ENCODE measurements around the gene LLCFC1.
"Not testable (repeated sequence)": the region's sequence is repeated elsewhere in the genome, so short reads cannot be mapped to it uniquely, and the experiment has no call there.

Gene LLCFC1

DNA sequence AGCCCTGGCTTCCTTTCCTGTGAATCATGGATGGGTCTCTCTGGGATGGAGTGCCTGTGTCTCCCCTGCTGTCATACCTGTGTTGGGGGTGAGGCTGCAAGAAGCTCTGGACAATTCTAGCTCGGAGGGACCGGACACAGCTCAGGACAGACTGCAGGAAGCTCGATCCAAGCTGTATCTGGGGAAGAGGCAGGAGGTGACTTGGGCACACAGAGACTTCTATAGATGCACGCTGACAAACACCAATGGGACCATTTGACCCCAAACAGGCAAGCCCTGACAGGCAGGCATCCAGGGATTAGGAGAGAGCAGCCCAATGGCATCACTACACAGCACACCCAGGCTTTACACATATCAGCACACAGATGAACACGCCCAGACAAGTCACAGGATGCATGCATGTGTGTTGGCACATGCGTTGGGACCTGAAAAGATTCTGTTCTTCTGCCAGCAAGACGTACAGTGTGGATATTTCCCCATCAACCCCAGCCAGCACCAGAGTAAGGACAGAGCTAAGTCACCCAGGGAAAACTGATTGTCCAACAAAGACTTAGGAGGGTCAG, 4.5 kb downstream of the LLCFC1 start:
- no peak for DNase-seq (ENCODE audit: low read depth in 2 of 2)

GRCh38 chr7:142945001-142945400, 5.7 kb downstream of the LLCFC1 start:
- no peak for DNase-seq (ENCODE audit: low read depth in 2 of 2)

DNA sequence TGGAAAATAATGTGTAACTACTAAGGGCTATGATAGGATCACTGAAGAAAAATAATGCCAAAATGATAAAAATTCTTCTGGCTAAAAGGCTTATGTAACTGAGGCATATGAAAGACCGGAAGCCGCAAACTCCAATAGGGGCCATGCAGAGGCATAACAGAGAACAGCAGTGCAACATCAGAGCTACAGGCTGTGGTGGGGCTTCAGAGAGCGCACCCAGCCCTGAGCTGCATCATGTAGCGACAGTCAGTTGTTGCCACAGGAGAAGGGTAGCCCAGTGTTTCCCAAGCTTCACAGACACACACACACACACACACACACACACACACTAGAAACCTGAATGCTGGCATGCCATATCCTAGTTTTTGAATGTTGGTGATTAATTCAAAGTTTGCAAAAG, 9.3 kb downstream of the LLCFC1 start:
- no peak for DNase-seq (ENCODE audit: low read depth in 2 of 2)

- DNase-seq (ENCODE audit: low read depth in 2 of 2) = no peak
Measured at GRCh38 chr7:142950235-142950634, 11.0 kb downstream of the LLCFC1 start.

GRCh38 chr7:142954680-142955268, 15.5 kb downstream of the LLCFC1 start:
- no peak for DNase-seq (ENCODE audit: low read depth in 2 of 2)

- no peak for DNase-seq (ENCODE audit: low read depth in 2 of 2)
Measured at GRCh38 chr7:142956951-142957623, 17.8 kb downstream of the LLCFC1 start.

GRCh38 chr7:142957723-142958122, 18.4 kb downstream of the LLCFC1 start:
- no peak for DNase-seq (ENCODE audit: low read depth in 2 of 2)

- DNase-seq (ENCODE audit: low read depth in 2 of 2) = no peak
Measured at GRCh38 chr7:142959202-142959601, 19.9 kb downstream of the LLCFC1 start.

DNA sequence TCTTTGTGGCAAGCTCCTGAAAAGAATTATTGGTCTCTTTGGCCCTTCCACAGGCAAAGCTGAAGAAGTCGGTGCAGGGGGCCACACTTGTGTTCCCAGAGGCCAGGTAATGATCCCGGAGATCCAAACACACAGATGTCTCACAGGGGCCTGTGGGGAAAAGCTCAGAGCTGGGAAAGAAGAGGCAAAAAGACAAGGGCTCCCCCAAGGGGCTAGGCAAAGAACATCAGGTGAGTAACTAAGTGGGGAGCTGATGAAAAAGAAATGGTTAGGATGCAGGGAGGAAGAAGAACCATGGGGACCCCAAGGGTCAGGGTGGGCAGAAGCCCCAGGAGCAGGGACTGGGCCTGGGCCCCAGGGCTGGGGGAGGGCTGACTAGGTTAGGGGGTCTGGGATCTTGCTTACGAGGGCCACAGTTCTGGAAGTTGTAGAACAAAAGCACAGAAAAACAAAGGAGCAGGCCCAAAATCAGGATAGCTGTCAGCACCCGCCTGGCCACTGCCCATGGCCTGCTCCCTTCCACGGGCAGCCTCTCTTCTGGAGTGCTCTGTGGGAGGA, 21.8 kb downstream of the LLCFC1 start:
- no peak for DNase-seq (ENCODE audit: low read depth in 2 of 2)

DNA sequence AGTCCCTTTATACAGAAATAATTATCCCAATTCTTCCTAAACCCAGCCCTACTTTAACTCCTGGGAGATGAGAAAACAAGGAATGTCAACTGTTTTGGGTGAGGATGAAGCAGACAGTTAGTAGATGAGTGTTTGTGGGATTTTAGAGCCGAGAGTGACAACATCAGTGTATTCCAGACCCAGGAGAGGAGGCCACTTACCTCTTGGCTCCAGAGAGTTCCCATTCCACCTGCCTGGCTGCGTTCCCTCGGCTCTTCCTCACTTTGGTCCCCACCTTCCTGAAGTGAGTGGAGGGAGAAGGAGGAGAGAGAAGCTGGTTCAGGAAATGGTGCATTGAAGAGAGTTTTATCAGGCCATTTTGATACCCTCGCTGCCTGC, 22.3 kb downstream of the LLCFC1 start:
- no peak for DNase-seq (ENCODE audit: low read depth in 2 of 2)

GRCh38 chr7:142961973-142962926, 23.0 kb downstream of the LLCFC1 start, which contains the start of gene KEL:
TSS of gene KEL (minus strand) at chr7:142962363. CDS start at chr7:142962206, 157 bp downstream.
- no peak for DNase-seq (ENCODE audit: low read depth in 2 of 2)

DNA sequence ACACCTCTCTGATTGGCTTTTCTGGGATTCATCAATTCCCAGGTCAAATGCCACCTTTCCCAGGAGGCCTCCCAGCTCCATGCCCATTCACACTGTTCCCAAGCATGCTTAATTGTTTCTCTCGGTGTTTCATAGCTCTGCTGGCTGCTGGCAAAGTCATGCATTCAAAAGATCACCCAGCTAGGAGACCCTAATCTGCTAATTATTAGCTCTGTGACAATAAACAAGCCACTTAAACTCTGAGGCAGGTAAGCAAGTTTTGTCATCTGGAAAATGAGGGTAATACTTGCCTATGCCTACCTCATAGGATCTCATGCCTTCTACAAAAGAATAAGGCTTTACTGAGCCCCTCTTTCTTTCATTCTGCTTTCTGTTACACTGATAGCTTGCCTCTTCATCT, 23.7 kb downstream of the LLCFC1 start:
- no peak for DNase-seq (ENCODE audit: low read depth in 2 of 2)

GRCh38 chr7:142963993-142964392, 24.7 kb downstream of the LLCFC1 start:
- DNase-seq (ENCODE audit: low read depth in 2 of 2) = no peak

DNA sequence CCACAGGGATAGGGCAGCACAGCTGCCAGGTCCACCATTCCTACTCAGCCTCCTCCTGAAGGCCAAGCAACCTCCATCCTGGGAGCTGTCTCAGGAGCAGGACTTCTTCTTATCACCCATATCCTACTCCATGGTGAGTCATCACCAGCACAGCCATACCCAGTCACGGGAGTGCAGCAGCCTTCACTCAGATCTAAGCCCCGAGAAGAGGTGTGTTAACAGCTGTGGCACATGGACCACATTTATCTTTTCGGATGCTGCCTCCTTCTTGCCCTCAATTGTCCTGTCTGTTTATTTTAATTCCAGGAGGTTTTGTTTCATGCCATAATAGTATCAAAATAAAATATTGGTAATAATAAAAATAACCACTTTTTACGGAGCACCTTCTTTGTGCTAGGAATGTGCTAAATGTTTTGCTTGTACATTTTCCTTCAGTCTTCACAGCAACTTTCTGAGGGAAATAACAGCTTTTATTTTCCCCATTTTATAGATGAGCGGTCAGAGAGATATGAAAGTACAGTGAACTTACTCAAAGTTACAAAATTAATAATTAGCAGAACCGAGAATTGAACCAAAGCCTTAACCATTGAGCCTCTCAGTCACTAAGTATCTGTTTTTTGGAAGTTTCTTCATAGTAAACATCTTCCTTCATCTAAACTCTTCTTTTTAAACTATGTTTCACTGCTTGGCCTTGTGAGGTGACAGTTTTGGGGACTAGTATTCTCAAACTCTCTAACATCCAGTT, 25.4 kb downstream of the LLCFC1 start:
- DNase-seq (ENCODE audit: low read depth in 2 of 2) = no peak

GRCh38 chr7:142968229-142968628, 28.9 kb downstream of the LLCFC1 start:
- no peak for DNase-seq (ENCODE audit: low read depth in 2 of 2)

- DNase-seq (ENCODE audit: low read depth in 2 of 2) = no peak
Measured at GRCh38 chr7:142969183-142969582, 29.9 kb downstream of the LLCFC1 start.

DNA sequence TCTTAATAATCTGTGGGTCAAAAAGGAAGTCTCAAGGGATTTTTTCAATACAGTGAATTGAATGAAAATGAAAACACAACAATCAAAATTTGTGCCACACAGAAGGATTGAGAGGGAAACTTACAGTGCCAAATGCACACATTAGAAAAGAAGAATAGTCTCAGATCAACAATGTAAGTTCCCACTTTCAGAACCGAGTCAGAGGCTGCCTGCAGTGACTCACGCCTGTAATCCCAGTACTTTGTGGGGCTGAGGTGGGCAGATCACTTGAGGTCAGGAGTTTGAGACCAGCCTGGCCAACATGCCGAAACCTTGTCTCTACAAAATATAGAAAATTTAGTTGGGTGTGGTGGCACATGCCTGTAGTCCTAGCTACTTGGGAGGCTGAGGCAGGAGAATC, 35.3 kb downstream of the LLCFC1 start:
- no peak for DNase-seq (ENCODE audit: low read depth in 2 of 2)

DNA sequence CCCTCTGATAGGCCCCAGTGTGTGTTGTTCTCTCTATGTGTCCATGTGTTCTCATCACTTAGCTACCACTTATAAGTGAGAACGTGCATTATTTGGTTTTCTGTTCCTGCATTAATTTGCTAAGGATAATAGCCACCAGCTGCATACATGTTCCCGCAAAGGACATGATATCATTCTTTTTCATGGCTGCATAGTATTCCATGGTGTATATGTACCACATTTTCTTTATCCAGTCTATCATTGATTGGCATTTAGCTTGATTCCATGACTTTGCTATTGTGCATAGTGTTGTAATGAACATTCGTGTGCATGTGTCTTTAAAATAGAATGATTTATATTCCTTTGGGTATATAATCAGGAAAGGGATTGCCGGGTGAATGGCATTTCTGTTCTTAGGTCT, 39.1 kb downstream of the LLCFC1 start:
- not testable (repeated sequence) for DNase-seq (ENCODE audit: low read depth in 2 of 2)

DNA sequence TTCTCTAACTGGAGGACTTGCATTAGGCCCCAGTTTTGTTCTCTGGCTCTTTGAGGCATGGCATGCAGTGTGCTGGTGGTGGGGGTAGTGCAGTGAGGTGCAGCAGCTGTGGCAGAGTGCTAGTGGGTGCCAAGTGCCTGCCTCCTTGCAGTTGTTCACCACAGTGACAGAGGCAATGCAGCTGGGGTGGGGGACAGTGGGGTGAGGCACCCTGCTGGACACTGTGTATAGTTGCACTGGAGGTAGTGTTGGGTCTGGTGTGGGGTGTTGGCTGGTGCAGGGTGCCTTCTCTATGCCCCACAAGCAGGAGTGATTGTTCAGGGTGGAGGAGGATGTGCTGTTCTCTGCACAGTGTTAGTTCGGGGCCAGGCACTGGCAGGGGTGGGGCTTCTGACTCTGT, 44.5 kb downstream of the LLCFC1 start:
- no peak for DNase-seq (ENCODE audit: low read depth in 2 of 2)

- no peak for DNase-seq (ENCODE audit: low read depth in 2 of 2)
Measured at GRCh38 chr7:142984297-142984696, 45.0 kb downstream of the LLCFC1 start.

Measured in stimulated activated CD8-positive, alpha-beta memory T cell treated with anti-CD3 and anti-CD28 coated beads, Interleukin-7, amount 100 ng/mL, for 4 hours (primary cell).